Retinal pigment epithelial cell (primary cell): ENCODE measurements around the gene BCL11B.

Experiments used
- DNase-seq: peaks from one replicate; pipeline ENCODE4 v3.0.0-alpha.2; 2010; ENCODE audit warnings: low read depth
- H3K4me3 ChIP-seq: 2 replicates; pipeline ENCODE4 v1.5.1; 2011; ENCODE audit warnings: mild to moderate bottlenecking, low read length, control low read depth, moderate library complexity
- CTCF ChIP-seq: conservative IDR thresholded peaks from 2 replicates; pipeline ENCODE4 v1.5.1; 2011; ENCODE audit warnings: low read depth, low read length, control low read depth, inconsistent platforms

Gene BCL11B

GRCh38 chr14:99216191-99216590 is 55.8 kb downstream of the BCL11B start:
- no peak for DNase-seq
- H3K4me3 ChIP-seq: no peak overlapping the region
- TF ChIP-seq CTCF: no peak

GRCh38 chr14:99215277-99215676 is 56.7 kb downstream of the BCL11B start:
- peak; percentile 91 for DNase-seq
- no peak for TF ChIP-seq CTCF
- peak overlapping the region; percentile 12 for H3K4me3 ChIP-seq

GRCh38 chr14:99214701-99215100 is 57.3 kb downstream of the BCL11B start:
- H3K4me3 ChIP-seq: no peak overlapping the region
- TF ChIP-seq CTCF: no peak
- no peak for DNase-seq

- no peak for TF ChIP-seq CTCF
- no peak overlapping the region for H3K4me3 ChIP-seq
- DNase-seq: no peak
Measured at GRCh38 chr14:99213527-99213971, 58.4 kb downstream of the BCL11B start.

- H3K4me3 ChIP-seq: no peak overlapping the region
- TF ChIP-seq CTCF: no peak
- DNase-seq: no peak
Measured at GRCh38 chr14:99213101-99213500, 58.9 kb downstream of the BCL11B start.

- H3K4me3 ChIP-seq: no peak overlapping the region
- TF ChIP-seq CTCF: no peak
- no peak for DNase-seq
Measured at GRCh38 chr14:99212646-99213045, 59.4 kb downstream of the BCL11B start.

GRCh38 chr14:99212199-99212598 is 59.8 kb downstream of the BCL11B start:
- DNase-seq: no peak
- no peak for TF ChIP-seq CTCF
- H3K4me3 ChIP-seq: no peak overlapping the region
